A673 (cell line): ENCODE measurements around the gene CNGA3.

ENCODE experiments used
- CTCF ChIP-seq: fragments of 300-800, 200-600 bp; sonication (generic); conservative IDR thresholded peaks from 2 replicates; pipeline ENCODE4 v1.5.1; 2017; ENCODE audit warnings: low read depth, mild to moderate bottlenecking, antibody characterized with exemption, low read length, moderate library complexity, mixed read lengths
- EZH2 ChIP-seq: fragments of 200-600 bp; sonication (generic); IDR thresholded peaks from 2 replicates; pipeline ENCODE4 v1.6.1; 2017; ENCODE audit warnings: borderline replicate concordance, low read depth, mild to moderate bottlenecking, mixed read lengths, antibody characterized with exemption, low read length; ENCODE audit not compliant: poor library complexity, severe bottlenecking

GRCh38 chr2:98350411-98350810, 4.2 kb downstream of the CNGA3 start:
- TF ChIP-seq CTCF (no peak), EZH2 (no peak)
